Subcutaneous adipose tissue (tissue), 4 donors: ENCODE measurements around the gene SEC16B. TPM values are rescaled to one million over a fixed set of nuclear protein-coding genes. Genes with fewer than 3 reads are reported as not detected.

ENCODE experiments used
- CTCF ChIP-seq: fragments of 450-650 bp; IDR thresholded peaks from one replicate; pipeline ENCODE4 v1.5.1; 2016; ENCODE audit warnings: low read depth, mild to moderate bottlenecking, control low read depth, antibody characterized with exemption, moderate library complexity
- total RNA-seq, 4 donors: library from RNA; depleted of rRNA; stranded (reverse); fragments of >200 nt; gene quantifications; one replicate each; pipeline ENCODE4 v1.1.0, GENCODE V29; 2016

SEC16B gene
- total RNA-seq, 4 donors from 2014 or later: 2.9 to 8.5 (median 4.5) TPM

- TF ChIP-seq CTCF: no peak
These were observed 7.3 kb upstream of the SEC16B start for GRCh38 chr1:177977141-177977540.

- no peak for TF ChIP-seq CTCF
These were observed 6.7 kb upstream of the SEC16B start for GRCh38 chr1:177976596-177976995.

GRCh38 chr1:177975588-177976495, 6.0 kb upstream of the SEC16B start:
- no peak for TF ChIP-seq CTCF

GRCh38 chr1:177973585-177973984, 3.7 kb upstream of the SEC16B start:
- no peak for TF ChIP-seq CTCF

- TF ChIP-seq CTCF: no peak
These were observed 749 bp downstream of the SEC16B start for GRCh38 chr1:177969109-177969508.

- no peak for TF ChIP-seq CTCF
These were observed 3.7 kb downstream of the SEC16B start for GRCh38 chr1:177966199-177966598.

GRCh38 chr1:177965293-177965692, 4.6 kb downstream of the SEC16B start:
- no peak for TF ChIP-seq CTCF
